HEK293T (cell line): ENCODE measurements around the gene APOC3.

ENCODE experiments used
- BHLHE40 ChIP-seq: fragments of 450-650 bp; IDR thresholded peaks from 2 replicates; pipeline ENCODE4 v1.6.1; 2016; ENCODE audit warnings: mild to moderate bottlenecking, moderate library complexity, borderline replicate concordance
- CTBP1 ChIP-seq: fragments of 450-650 bp; IDR thresholded peaks from 2 replicates; pipeline ENCODE4 v1.6.1; 2016; ENCODE audit warnings: borderline replicate concordance
- FOXM1 ChIP-seq: fragments of 450-650 bp; IDR thresholded peaks from 2 replicates; pipeline ENCODE4 v1.6.1; 2017; ENCODE audit warnings: mild to moderate bottlenecking, borderline replicate concordance
- HDGF ChIP-seq: fragments of 450-650 bp; IDR thresholded peaks from 2 replicates; pipeline ENCODE4 v1.6.1; 2017; ENCODE audit warnings: antibody characterized with exemption, borderline replicate concordance
- SUZ12 ChIP-seq: fragments of 450-650 bp; IDR thresholded peaks from 2 replicates; pipeline ENCODE4 v1.6.1; 2016; ENCODE audit warnings: mild to moderate bottlenecking
- ZNF384 ChIP-seq: fragments of 450-650 bp; IDR thresholded peaks from 2 replicates; pipeline ENCODE4 v1.6.1; 2016

- no peak for TF ChIP-seq ZNF384
- TF ChIP-seq CTBP1 = no peak
- no peak for TF ChIP-seq HDGF
- TF ChIP-seq SUZ12 = no peak
- no peak for TF ChIP-seq BHLHE40
- no peak for TF ChIP-seq FOXM1
Measured at GRCh38 chr11:116837231-116838091, 7.8 kb downstream of the APOC3 start, which contains the start of gene APOA1.
